NCI-H226 (cell line): ENCODE measurements around the gene PRMT7.

Source experiments
- DNase-seq: peaks from one replicate; pipeline ENCODE4 v3.0.0-alpha.2; 2015

PRMT7 gene

GRCh38 chr16:68400083-68400923, 89.5 kb downstream of the PRMT7 start:
- no peak for DNase-seq

GRCh38 chr16:68400924-68401460, 90.2 kb downstream of the PRMT7 start:
- no peak for DNase-seq

GRCh38 chr16:68401871-68402747, 91.3 kb downstream of the PRMT7 start:
- no peak for DNase-seq

- no peak for DNase-seq
Observed at GRCh38 chr16:68402748-68403040, 91.9 kb downstream of the PRMT7 start.

GRCh38 chr16:68403177-68403576, 92.4 kb downstream of the PRMT7 start:
- DNase-seq = no peak

- DNase-seq = no peak
Observed at GRCh38 chr16:68403704-68404103, 92.9 kb downstream of the PRMT7 start.

GRCh38 chr16:68404736-68405345, 94.0 kb downstream of the PRMT7 start:
- DNase-seq = no peak

- DNase-seq = no peak
Observed at GRCh38 chr16:68406458-68407152, 95.8 kb downstream of the PRMT7 start.
